T-helper 22 cell (primary cell): ENCODE data around the gene ATP6V1F.

Experiments used
- DNase-seq: peaks from one replicate; pipeline ENCODE4 v3.0.0-alpha.2; 2020; ENCODE audit warnings: low read depth

The ATP6V1F gene

GRCh38 chr7:128835790-128836641 is 26.6 kb upstream of the ATP6V1F start:
- DNase-seq: no peak

- DNase-seq: no peak
Observed at GRCh38 chr7:128836729-128837348, 25.8 kb upstream of the ATP6V1F start.

- no peak for DNase-seq
Observed at GRCh38 chr7:128837521-128837921, 25.1 kb upstream of the ATP6V1F start.

- no peak for DNase-seq
Observed at GRCh38 chr7:128838109-128838779, 24.4 kb upstream of the ATP6V1F start.

- DNase-seq: no peak
Observed at GRCh38 chr7:128838981-128839731, 23.5 kb upstream of the ATP6V1F start.

GRCh38 chr7:128839751-128840177 is 22.9 kb upstream of the ATP6V1F start:
- no peak for DNase-seq

GRCh38 chr7:128840326-128841170 is 22.1 kb upstream of the ATP6V1F start:
- DNase-seq: no peak

- DNase-seq: no peak
Observed at GRCh38 chr7:128841171-128841690, 21.4 kb upstream of the ATP6V1F start.

GRCh38 chr7:128841921-128842673 is 20.6 kb upstream of the ATP6V1F start:
- DNase-seq: no peak

- no peak for DNase-seq
Observed at GRCh38 chr7:128842674-128843641, 19.7 kb upstream of the ATP6V1F start.

GRCh38 chr7:128843938-128844621 is 18.6 kb upstream of the ATP6V1F start:
- no peak for DNase-seq

- no peak for DNase-seq
Observed at GRCh38 chr7:128844777-128845311, 17.8 kb upstream of the ATP6V1F start.

GRCh38 chr7:128845475-128845874 is 17.2 kb upstream of the ATP6V1F start:
- DNase-seq: no peak

- no peak for DNase-seq
Observed at GRCh38 chr7:128845987-128846386, 16.7 kb upstream of the ATP6V1F start.

GRCh38 chr7:128846781-128847444 is 15.7 kb upstream of the ATP6V1F start:
- DNase-seq: no peak

- DNase-seq: no peak
Observed at GRCh38 chr7:128847721-128848211, 14.9 kb upstream of the ATP6V1F start.
